T-cell (primary cell): ENCODE data around the gene ROR2. TPM values are rescaled to one million over a fixed set of nuclear protein-coding genes. Genes with fewer than 3 reads are reported as not detected.

Source experiments
- ATAC-seq, 4 experiments: fragments of 200-7000 bp in 3 of 4; fragments of 150-1000 bp in 1 of 4; cut with Tn5 transposase; replicated peaks in 1 of 4; 1 replicate in 3 of 4; 2 replicates in 1 of 4; pipeline ENCODE4 v1.10.0; 2021; ENCODE audit warnings: moderate library complexity in 3 of 4, mild to moderate bottlenecking in 2 of 4, moderate number of reproducible peaks in 1 of 4
- CTCF ChIA-PET, 2 donors: fragments of 300-600 bp; sonication (Branson Sonifier 250); formaldehyde crosslinking; loops; one replicate each; lab custom pipeline; 2022; ENCODE audit warnings: antibody characterized with exemption in 2 of 2; lab: Charles Lee
- POLR2A ChIA-PET, 2 donors: fragments of 300-600 bp; sonication (Branson Sonifier 250); formaldehyde crosslinking; loops; one replicate each; lab custom pipeline; 2022; ENCODE audit warnings: antibody characterized with exemption in 2 of 2; lab: Charles Lee
- DNase-seq, 35 experiments: peaks; one replicate each; pipeline versions ENCODE4 v3.0.0 to v3.0.0-alpha.2; 2013 to 2023
- H3K27ac ChIP-seq: one replicate; pipeline ENCODE4 v1.5.1; 2013; ENCODE audit warnings: low read length
- H3K27me3 ChIP-seq, 2 experiments: replicated peaks in 1 of 2; 1 replicate in 1 of 2; 2 replicates in 1 of 2; pipeline versions ENCODE4 v1.6.1 to v1.7.0; 2013; ENCODE audit warnings: low read length in 1 of 2, mixed read lengths in 1 of 2; ENCODE audit not compliant: control insufficient read depth in 2 of 2, insufficient read depth in 2 of 2; ENCODE audit errors: extremely low read depth in 1 of 2
- H3K36me3 ChIP-seq, 2 donors: 1 replicate in 1 of 2; 2 replicates in 1 of 2; pipeline versions ENCODE4 v1.6.1 to v1.7.0; 2013; ENCODE audit warnings: low read length in 1 of 2; ENCODE audit not compliant: control insufficient read depth in 2 of 2, insufficient read depth in 1 of 2; ENCODE audit errors: extremely low read depth in 1 of 2
- H3K4me1 ChIP-seq, 2 experiments: 1 replicate in 1 of 2; 2 replicates in 1 of 2; pipeline versions ENCODE4 v1.6.1 to v1.7.0; 2013; ENCODE audit warnings: low read length in 2 of 2, mixed read lengths in 1 of 2; ENCODE audit not compliant: insufficient read depth in 2 of 2, control insufficient read depth in 1 of 2; ENCODE audit errors: extremely low read depth in 1 of 2
- H3K4me3 ChIP-seq, 2 donors: 1 replicate in 1 of 2; 2 replicates in 1 of 2; pipeline versions ENCODE4 v1.5.1 to v1.7.0; 2013; ENCODE audit warnings: mild to moderate bottlenecking in 2 of 2, low read length in 1 of 2, moderate library complexity in 1 of 2; ENCODE audit not compliant: control insufficient read depth in 1 of 2; ENCODE audit errors: extremely low read depth in 1 of 2
- H3K9me3 ChIP-seq: 2 replicates; pipeline ENCODE4 v1.7.0; 2013
- H3K27ac Mint-ChIP-seq, 2 donors: one replicate each; pipeline ENCODE4 v1.8.0; 2020 to 2021; ENCODE audit warnings: mild to moderate bottlenecking in 2 of 2, mixed read lengths in 2 of 2
- H3K27me3 Mint-ChIP-seq, 2 donors: one replicate each; pipeline ENCODE4 v1.8.0; 2021 to 2022; ENCODE audit warnings: mixed read lengths in 2 of 2
- H3K36me3 Mint-ChIP-seq: one replicate; pipeline ENCODE4 v1.8.0; 2021; ENCODE audit warnings: mixed read lengths
- H3K4me1 Mint-ChIP-seq, 3 donors: one replicate each; pipeline ENCODE4 v1.8.0; 2020 to 2022; ENCODE audit warnings: mixed read lengths in 3 of 3, mild to moderate bottlenecking in 1 of 3
- H3K4me3 Mint-ChIP-seq, 3 donors: one replicate each; pipeline ENCODE4 v1.8.0; 2020 to 2022; ENCODE audit warnings: mild to moderate bottlenecking in 3 of 3, mixed read lengths in 3 of 3, moderate library complexity in 3 of 3
- H3K9me3 Mint-ChIP-seq, 3 donors: one replicate each; pipeline ENCODE4 v1.8.0; 2020 to 2022; ENCODE audit warnings: mixed read lengths in 3 of 3
- WGBS: methylation state at CpG from one replicate; pipeline ENCODE4 v1.1.5; 2013; ENCODE audit warnings: missing lambda C conversion rate; ENCODE audit not compliant: insufficient coverage; 5-methylcytosine and 5-hydroxymethylcytosine counted together
- total RNA-seq, 35 experiments: library from RNA in 6 of 35; stranded (reverse) in 6 of 35; fragments of 120-200 nt in 1 of 35; gene quantifications; one replicate each; pipeline versions ENCODE4 v1.2.1 to v1.2.4 and lab custom pipeline; 2013 to 2026

The ROR2 gene
- total RNA-seq, 5 donors from 2014 or later (not counting 1 experiment from before 2014, with no cell fraction given) = 0.07 to 0.28 (median 0.15) TPM; not detected in 1

DNA sequence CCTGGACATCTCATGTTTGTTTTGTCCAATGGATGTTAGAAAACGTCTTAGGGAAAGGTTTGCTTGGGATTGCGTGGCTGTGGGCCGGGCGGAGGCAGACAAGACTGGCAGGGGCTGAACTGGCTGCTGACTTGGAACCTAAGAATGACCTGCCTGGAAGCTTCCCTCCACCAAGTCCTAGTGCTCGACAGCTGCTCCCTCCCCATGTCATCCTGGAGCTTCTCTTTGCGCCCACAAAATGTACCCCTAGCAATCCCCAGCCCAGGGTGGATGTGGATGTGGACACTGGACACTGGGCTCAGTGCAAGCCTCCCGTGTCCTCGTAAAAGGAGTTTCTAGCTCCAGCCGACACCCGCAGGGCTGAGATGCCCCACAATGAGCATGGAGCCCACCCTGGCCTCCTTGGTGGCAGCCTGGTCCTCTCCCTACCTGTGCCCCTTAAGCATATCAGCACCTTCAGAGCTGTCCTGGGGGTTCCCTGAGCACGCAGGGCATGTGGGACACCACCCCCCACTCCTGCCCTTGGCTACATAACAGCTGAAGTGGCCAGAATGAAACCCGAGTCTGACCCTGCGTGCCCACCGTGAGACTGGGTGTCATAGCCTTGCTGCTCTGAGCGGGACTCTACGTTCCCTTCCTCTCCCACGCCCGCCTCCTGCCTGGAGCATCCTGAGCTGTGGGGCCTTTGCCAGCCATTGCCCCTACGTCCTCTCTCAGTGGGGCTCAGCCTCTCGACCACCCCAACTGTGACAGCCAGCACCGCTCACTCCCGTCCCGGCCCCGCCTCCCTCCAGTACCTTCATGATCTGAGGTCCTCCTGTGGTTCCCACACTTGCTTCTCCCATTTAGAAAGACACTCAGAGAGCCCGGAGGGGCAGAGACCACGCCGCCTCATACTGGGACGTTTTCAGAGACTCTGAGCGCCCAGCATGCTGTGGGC, 180.8 kb downstream of the ROR2 start:
- Histone ChIP-seq H3K27me3 (peaks cover 0 to 23% of the 10 kb centered on the region in 2 experiments), H3K36me3 (no peaks in the 10 kb centered on the region), H3K4me3 (no peak overlapping the region), H3K27ac (no peak overlapping the region), H3K4me1 (no peaks in the 10 kb centered on the region), H3K9me3 (no peaks in the 10 kb centered on the region)
- Mint-ChIP-seq H3K4me3 (no peak overlapping the region), H3K9me3 (peaks cover 0 to 3% (median 0%) of the 10 kb centered on the region in 3 donors), H3K36me3 (no peaks in the 10 kb centered on the region), H3K27me3 (peaks cover 40 to 47% of the 10 kb centered on the region in 2 donors), H3K27ac (no peak overlapping the region), H3K4me1 (no peaks in the 10 kb centered on the region)
- ATAC-seq = no peak
- WGBS = 83% methylated on average over 26 of the region's 29 CpGs
- CTCF ChIA-PET = no interaction called here
- DNase-seq = no peak
- POLR2A ChIA-PET = no interaction called here

DNA sequence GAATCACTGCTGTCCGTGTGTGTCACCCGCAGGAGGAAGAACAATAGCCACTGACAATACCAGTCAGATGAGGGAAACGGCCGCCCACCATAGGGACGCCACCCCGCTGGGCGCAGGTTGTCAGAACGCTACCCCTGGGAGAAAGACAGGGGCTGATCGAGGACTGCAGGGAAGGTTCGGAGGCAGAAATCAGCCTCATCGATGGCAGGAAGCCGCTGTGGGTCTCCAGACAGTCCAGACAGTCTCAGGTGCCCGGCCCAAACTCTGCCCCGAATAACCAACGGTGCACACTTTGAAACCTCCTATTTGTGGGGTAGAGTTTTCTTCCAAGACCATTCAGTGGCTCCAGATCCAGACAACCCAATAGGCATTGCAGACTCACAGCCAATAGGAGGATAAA, 181.5 kb downstream of the ROR2 start:
- no peak overlapping the region for H3K4me3 ChIP-seq
- H3K27ac ChIP-seq = no peak overlapping the region
- no peak overlapping the region for H3K27ac Mint-ChIP-seq
- peaks cover 0 to 23% of the 10 kb centered on the region in 2 experiments for H3K27me3 ChIP-seq
- POLR2A ChIA-PET = no interaction called here
- no peak overlapping the region for H3K4me3 Mint-ChIP-seq
- CTCF ChIA-PET = no interaction called here
- H3K4me1 ChIP-seq = no peaks in the 10 kb centered on the region
- H3K9me3 Mint-ChIP-seq = peaks cover 0 to 3% (median 0%) of the 10 kb centered on the region in 3 donors
- H3K36me3 Mint-ChIP-seq = no peaks in the 10 kb centered on the region
- H3K36me3 ChIP-seq = no peaks in the 10 kb centered on the region
- no peaks in the 10 kb centered on the region for H3K4me1 Mint-ChIP-seq
- H3K27me3 Mint-ChIP-seq = peaks cover 35 to 43% of the 10 kb centered on the region in 2 donors
- H3K9me3 ChIP-seq = no peaks in the 10 kb centered on the region
- DNase-seq (no peak), ATAC-seq (no peak)
- WGBS = 90% methylated on average over 13 of the region's 15 CpGs

DNA sequence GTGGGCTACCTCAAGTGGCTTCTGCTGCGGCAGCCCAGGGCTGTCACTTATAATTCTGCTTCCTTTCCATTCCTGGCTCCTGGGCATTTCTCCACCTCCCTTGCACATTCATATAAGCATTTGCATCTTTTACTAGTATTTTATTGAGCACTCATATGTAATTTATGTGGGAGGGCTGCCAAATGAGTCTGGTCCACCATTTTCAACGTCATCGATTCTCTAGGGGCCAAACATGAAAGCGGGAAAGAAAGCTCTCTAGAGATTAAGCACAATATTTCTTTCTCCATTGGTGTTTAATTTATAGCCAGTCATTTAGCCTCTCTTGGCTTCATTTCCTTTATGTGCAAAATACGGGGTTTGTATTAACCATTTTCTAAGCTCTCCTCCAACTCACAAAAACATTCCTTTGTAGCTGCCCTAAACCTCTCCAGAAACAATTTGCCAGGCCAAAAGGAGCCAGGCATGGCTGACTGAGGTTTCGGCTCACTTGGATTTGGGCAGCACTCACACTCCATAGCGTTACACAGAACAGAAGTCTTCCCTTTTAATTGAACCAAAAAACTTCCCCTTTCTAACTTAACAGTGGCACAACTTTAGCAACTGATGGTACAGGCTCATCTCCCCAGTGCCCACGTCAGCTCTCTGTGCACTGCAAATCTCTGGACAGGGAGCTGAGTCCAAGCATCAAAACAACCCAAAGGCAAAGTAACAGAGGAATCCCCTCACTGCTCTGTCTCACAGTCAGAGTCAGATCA, 183.5 kb downstream of the ROR2 start:
- Histone ChIP-seq H3K4me1 (no peaks in the 10 kb centered on the region), H3K9me3 (no peaks in the 10 kb centered on the region), H3K27me3 (peaks cover 0 to 23% of the 10 kb centered on the region in 2 experiments), H3K36me3 (no peaks in the 10 kb centered on the region), H3K27ac (no peak overlapping the region), H3K4me3 (no peak overlapping the region)
- ChIA-PET POLR2A (interaction anchor here in 1 of 2 donors (0.6 kb wide), 1 partner anchor 1800 kb away, joined by 6 read pairs; no protein-coding TSS in a partner anchor), CTCF (no interaction called here)
- no peak overlapping the region for H3K4me3 Mint-ChIP-seq
- peaks cover 30 to 35% of the 10 kb centered on the region in 2 donors for H3K27me3 Mint-ChIP-seq
- no peaks in the 10 kb centered on the region for H3K36me3 Mint-ChIP-seq
- DNase-seq (no peak), ATAC-seq (no peak)
- H3K27ac Mint-ChIP-seq = no peak overlapping the region
- 25% methylated on average over 3 of the region's 8 CpGs for WGBS
- no peaks in the 10 kb centered on the region for H3K4me1 Mint-ChIP-seq
- peaks cover 0 to 12% (median 6%) of the 10 kb centered on the region in 3 donors for H3K9me3 Mint-ChIP-seq

DNA sequence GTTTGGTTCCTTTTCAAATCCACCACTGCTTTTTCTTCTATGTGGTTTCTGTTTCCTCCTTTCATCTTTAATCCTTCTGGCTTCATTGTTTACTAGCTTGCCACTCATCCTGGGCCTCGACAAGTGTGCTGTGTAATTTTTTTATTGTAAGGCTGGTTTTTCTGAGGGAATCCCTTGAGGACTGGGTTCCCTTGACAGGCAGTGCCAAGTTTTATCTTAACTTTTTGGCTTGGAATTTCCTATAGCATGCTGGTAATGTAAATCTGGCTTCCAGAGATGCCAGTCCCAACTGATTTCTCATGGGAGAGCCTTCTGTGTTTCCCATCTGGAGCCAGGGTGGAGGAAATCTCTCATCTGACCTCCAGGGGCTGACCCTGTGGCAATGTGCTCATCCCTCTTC, 184.7 kb downstream of the ROR2 start:
- ChIA-PET CTCF (no interaction called here), POLR2A (no interaction called here)
- H3K27ac Mint-ChIP-seq = no peak overlapping the region
- Histone ChIP-seq H3K36me3 (no peaks in the 10 kb centered on the region), H3K27me3 (peaks cover 0 to 21% of the 10 kb centered on the region in 2 experiments), H3K27ac (no peak overlapping the region), H3K4me1 (no peaks in the 10 kb centered on the region), H3K9me3 (no peaks in the 10 kb centered on the region), H3K4me3 (no peak overlapping the region)
- no peaks in the 10 kb centered on the region for H3K36me3 Mint-ChIP-seq
- peaks cover 30 to 34% of the 10 kb centered on the region in 2 donors for H3K27me3 Mint-ChIP-seq
- H3K4me1 Mint-ChIP-seq = no peaks in the 10 kb centered on the region
- DNase-seq (no peak), ATAC-seq (no peak)
- peaks cover 0 to 14% (median 6%) of the 10 kb centered on the region in 3 donors for H3K9me3 Mint-ChIP-seq
- H3K4me3 Mint-ChIP-seq = no peak overlapping the region
- no CpG with 5 or more reads among the region's 1 CpG for WGBS

DNA sequence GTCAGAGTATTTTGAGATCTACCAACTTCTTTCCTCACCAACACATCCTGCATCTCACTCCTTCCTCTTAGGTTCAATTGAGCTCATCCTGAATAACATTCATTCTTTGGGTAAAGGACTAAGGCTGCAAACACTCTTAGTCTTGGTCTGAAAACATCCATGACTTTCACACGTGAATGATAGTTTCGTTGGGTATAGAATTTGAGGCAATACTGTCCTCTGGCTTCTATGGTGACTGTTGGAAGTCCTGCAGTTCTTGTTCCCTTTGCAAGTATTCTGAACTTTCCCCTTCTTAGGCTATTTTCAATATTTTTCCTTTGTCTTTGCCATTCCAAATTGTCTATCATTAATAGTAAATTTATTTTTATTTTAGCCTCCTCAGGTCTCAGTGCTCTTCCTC, 185.4 kb downstream of the ROR2 start:
- CTCF ChIA-PET = no interaction called here
- no peaks in the 10 kb centered on the region for H3K4me1 ChIP-seq
- H3K27me3 Mint-ChIP-seq = peaks cover 26 to 28% of the 10 kb centered on the region in 2 donors
- H3K27ac ChIP-seq = no peak overlapping the region
- no peaks in the 10 kb centered on the region for H3K36me3 Mint-ChIP-seq
- POLR2A ChIA-PET = no interaction called here
- DNase-seq (no peak), ATAC-seq (no peak)
- H3K4me3 Mint-ChIP-seq = no peak overlapping the region
- H3K9me3 Mint-ChIP-seq = peaks cover 0 to 14% (median 6%) of the 10 kb centered on the region in 3 donors
- no peaks in the 10 kb centered on the region for H3K4me1 Mint-ChIP-seq
- H3K36me3 ChIP-seq = no peaks in the 10 kb centered on the region
- H3K4me3 ChIP-seq = no peak overlapping the region
- H3K27ac Mint-ChIP-seq = no peak overlapping the region
- no CpG with 5 or more reads among the region's 2 CpGs for WGBS
- H3K9me3 ChIP-seq = no peaks in the 10 kb centered on the region
- H3K27me3 ChIP-seq = peaks cover 0 to 19% of the 10 kb centered on the region in 2 experiments

DNA sequence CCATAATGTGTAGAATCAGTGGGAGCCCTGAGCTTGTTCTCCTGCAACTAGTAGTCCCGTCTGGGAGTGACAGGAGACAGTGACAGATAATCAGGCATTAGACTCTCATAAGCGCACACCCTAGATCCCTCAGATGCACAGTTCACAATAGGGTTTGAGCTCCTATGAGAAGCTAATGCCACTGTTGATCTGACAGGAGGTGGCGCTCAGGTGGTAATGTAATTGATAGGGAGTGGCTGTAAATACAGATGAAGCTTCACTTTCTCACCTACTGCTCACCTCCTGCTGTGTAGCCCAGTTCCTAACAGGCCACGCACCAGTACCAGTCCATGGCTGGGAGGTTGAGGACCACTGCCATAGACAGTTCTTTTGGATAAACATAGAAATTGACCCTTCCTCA, 188.7 kb downstream of the ROR2 start:
- H3K9me3 Mint-ChIP-seq = peaks cover 0 to 14% (median 6%) of the 10 kb centered on the region in 3 donors
- CTCF ChIA-PET = no interaction called here
- no peak overlapping the region for H3K27ac ChIP-seq

More for the DNA sequence above, 188.7 kb downstream of the ROR2 start:
- H3K27me3 Mint-ChIP-seq = peaks cover 11 to 12% of the 10 kb centered on the region in 2 donors
- 60% methylated on average over 1 of the region's 4 CpGs for WGBS
- H3K9me3 ChIP-seq = no peaks in the 10 kb centered on the region
- peaks cover 0 to 15% of the 10 kb centered on the region in 2 experiments for H3K27me3 ChIP-seq
- no peak overlapping the region for H3K4me3 ChIP-seq
- H3K4me1 Mint-ChIP-seq = no peaks in the 10 kb centered on the region
- no peak overlapping the region for H3K27ac Mint-ChIP-seq
- POLR2A ChIA-PET = no interaction called here
- H3K4me1 ChIP-seq = no peaks in the 10 kb centered on the region
- no peaks in the 10 kb centered on the region for H3K36me3 ChIP-seq
- no peaks in the 10 kb centered on the region for H3K36me3 Mint-ChIP-seq
- no peak overlapping the region for H3K4me3 Mint-ChIP-seq
- DNase-seq (no peak), ATAC-seq (no peak)
